ENCODE data around the gene FAM168A. TPM values are rescaled to one million over a fixed set of nuclear protein-coding genes. Genes with fewer than 3 reads are reported as not detected.

The FAM168A gene
- total RNA-seq, 1 experiment from 2014 or later = 62.8 TPM

DNA sequence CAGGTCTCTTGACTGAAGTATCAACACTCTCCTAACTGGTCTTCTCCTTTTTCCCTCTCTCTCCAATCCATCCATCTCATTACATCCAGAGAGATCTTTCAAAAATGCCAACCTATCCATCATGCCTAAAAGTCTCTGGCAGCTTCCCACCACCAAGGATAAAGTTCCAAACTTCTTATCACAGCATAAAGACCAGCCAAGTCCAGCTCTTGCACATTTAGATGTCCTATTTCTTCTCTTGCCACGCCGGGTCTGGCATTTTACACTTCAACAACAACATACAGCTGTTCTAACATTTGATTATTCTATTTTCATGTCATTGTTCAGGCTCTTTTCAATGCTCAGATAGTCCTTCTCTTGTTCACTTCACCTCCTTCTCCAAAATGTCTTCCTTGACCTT, 151.1 kb downstream of the FAM168A start:
- DNase-seq (ENCODE audit: low read depth, low spot score) (no peak), ATAC-seq (no peak)
- Histone ChIP-seq H3K9me3 (ENCODE audit: control insufficient read depth, insufficient read depth, low read depth, low read length) (no peaks in the 10 kb centered on the region), H3K27ac (ENCODE audit: low read length) (no peak overlapping the region), H3K27me3 (ENCODE audit: control insufficient read depth, insufficient read depth, low read length) (no peaks in the 10 kb centered on the region), H3K36me3 (ENCODE audit: control insufficient read depth, insufficient read depth, low read length) (no peaks in the 10 kb centered on the region), H3K4me1 (ENCODE audit: control insufficient read depth, insufficient read depth, low read length) (no peaks in the 10 kb centered on the region), H3K4me3 (ENCODE audit: low read depth in 2 of 2, low read length in 2 of 2) (no peak overlapping the region)
- TF ChIP-seq POLR2AphosphoS5 (IDR thresholded peaks at IDR 0.05; ENCODE audit: low read depth, low read length) = no peak
- TF ChIP-seq, protein P1, sequence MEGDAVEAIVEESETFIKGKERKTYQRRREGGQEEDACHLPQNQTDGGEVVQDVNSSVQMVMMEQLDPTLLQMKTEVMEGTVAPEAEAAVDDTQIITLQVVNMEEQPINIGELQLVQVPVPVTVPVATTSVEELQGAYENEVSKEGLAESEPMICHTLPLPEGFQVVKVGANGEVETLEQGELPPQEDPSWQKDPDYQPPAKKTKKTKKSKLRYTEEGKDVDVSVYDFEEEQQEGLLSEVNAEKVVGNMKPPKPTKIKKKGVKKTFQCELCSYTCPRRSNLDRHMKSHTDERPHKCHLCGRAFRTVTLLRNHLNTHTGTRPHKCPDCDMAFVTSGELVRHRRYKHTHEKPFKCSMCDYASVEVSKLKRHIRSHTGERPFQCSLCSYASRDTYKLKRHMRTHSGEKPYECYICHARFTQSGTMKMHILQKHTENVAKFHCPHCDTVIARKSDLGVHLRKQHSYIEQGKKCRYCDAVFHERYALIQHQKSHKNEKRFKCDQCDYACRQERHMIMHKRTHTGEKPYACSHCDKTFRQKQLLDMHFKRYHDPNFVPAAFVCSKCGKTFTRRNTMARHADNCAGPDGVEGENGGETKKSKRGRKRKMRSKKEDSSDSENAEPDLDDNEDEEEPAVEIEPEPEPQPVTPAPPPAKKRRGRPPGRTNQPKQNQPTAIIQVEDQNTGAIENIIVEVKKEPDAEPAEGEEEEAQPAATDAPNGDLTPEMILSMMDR (IDR thresholded peaks at IDR 0.05) = no peak
- ChIA-PET CTCF (interaction anchor here (0.7 kb wide), 1 partner anchor 32 kb away, joined by 7 read pairs; no protein-coding TSS in a partner anchor), POLR2A (interaction anchor here (0.5 to 0.6 kb wide), 2 partner anchors 109 to 280 kb away, joined by 3 to 10 read pairs; no protein-coding TSS in a partner anchor)
- TSS peak; percentile 34 for BruUV-seq (replicated peaks)
- intact Hi-C loops (cut with micrococcal nuclease; ENCODE audit: unreplicated experiment) = no loop called here
- in situ Hi-C loops (cut with HindIII; ENCODE audit: low pct_unique_long_range_greater_than_20kb, low sequenced_read_pairs) = no loop called here

- in situ Hi-C loops (cut with HindIII; ENCODE audit: low pct_unique_long_range_greater_than_20kb, low sequenced_read_pairs) = no loop called here
- CTCF ChIA-PET = no interaction called here
- ATAC-seq = no peak
Measured at GRCh38 chr11:73445980-73446379, 151.9 kb downstream of the FAM168A start.

More at GRCh38 chr11:73445980-73446379, 151.9 kb downstream of the FAM168A start:
- intact Hi-C loops (cut with micrococcal nuclease; ENCODE audit: unreplicated experiment) = no loop called here
- no peaks in the 10 kb centered on the region for H3K36me3 ChIP-seq (ENCODE audit: control insufficient read depth, insufficient read depth, low read length)
- no peak for DNase-seq (ENCODE audit: low read depth, low spot score)
- no peaks in the 10 kb centered on the region for H3K27me3 ChIP-seq (ENCODE audit: control insufficient read depth, insufficient read depth, low read length)
- no peak overlapping the region for H3K4me3 ChIP-seq (ENCODE audit: low read depth in 2 of 2, low read length in 2 of 2)
- H3K27ac ChIP-seq (ENCODE audit: low read length) = no peak overlapping the region
- H3K4me1 ChIP-seq (ENCODE audit: control insufficient read depth, insufficient read depth, low read length) = no peaks in the 10 kb centered on the region
- POLR2A ChIA-PET = interaction anchor here (0.5 to 0.6 kb wide), 2 partner anchors 110 to 442 kb away, joined by 3 to 8 read pairs; no protein-coding TSS in a partner anchor
- TF ChIP-seq SIN3A (IDR thresholded peaks at IDR 0.05; ENCODE audit: borderline replicate concordance, insufficient read depth, low read depth, low read length) (no peak), POLR2AphosphoS5 (IDR thresholded peaks at IDR 0.05; ENCODE audit: low read depth, low read length) (no peak), TCF7L2 (IDR thresholded peaks at IDR 0.05; ENCODE audit: low read depth, low read length) (no peak)
- TF ChIP-seq, protein P2, sequence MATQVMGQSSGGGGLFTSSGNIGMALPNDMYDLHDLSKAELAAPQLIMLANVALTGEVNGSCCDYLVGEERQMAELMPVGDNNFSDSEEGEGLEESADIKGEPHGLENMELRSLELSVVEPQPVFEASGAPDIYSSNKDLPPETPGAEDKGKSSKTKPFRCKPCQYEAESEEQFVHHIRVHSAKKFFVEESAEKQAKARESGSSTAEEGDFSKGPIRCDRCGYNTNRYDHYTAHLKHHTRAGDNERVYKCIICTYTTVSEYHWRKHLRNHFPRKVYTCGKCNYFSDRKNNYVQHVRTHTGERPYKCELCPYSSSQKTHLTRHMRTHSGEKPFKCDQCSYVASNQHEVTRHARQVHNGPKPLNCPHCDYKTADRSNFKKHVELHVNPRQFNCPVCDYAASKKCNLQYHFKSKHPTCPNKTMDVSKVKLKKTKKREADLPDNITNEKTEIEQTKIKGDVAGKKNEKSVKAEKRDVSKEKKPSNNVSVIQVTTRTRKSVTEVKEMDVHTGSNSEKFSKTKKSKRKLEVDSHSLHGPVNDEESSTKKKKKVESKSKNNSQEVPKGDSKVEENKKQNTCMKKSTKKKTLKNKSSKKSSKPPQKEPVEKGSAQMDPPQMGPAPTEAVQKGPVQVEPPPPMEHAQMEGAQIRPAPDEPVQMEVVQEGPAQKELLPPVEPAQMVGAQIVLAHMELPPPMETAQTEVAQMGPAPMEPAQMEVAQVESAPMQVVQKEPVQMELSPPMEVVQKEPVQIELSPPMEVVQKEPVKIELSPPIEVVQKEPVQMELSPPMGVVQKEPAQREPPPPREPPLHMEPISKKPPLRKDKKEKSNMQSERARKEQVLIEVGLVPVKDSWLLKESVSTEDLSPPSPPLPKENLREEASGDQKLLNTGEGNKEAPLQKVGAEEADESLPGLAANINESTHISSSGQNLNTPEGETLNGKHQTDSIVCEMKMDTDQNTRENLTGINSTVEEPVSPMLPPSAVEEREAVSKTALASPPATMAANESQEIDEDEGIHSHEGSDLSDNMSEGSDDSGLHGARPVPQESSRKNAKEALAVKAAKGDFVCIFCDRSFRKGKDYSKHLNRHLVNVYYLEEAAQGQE (IDR thresholded peaks at IDR 0.05; ENCODE audit: insufficient read depth in 1 of 2, low read depth in 2 of 2, low read length in 1 of 2) = no peak
- TF ChIP-seq, protein P1 (IDR thresholded peaks at IDR 0.05) = no peak
- H3K9me3 ChIP-seq (ENCODE audit: control insufficient read depth, insufficient read depth, low read depth, low read length) = no peaks in the 10 kb centered on the region
- no TSS peak for BruUV-seq (replicated peaks)
